ENCODE results near the gene SLC6A9.

Gene SLC6A9

DNA sequence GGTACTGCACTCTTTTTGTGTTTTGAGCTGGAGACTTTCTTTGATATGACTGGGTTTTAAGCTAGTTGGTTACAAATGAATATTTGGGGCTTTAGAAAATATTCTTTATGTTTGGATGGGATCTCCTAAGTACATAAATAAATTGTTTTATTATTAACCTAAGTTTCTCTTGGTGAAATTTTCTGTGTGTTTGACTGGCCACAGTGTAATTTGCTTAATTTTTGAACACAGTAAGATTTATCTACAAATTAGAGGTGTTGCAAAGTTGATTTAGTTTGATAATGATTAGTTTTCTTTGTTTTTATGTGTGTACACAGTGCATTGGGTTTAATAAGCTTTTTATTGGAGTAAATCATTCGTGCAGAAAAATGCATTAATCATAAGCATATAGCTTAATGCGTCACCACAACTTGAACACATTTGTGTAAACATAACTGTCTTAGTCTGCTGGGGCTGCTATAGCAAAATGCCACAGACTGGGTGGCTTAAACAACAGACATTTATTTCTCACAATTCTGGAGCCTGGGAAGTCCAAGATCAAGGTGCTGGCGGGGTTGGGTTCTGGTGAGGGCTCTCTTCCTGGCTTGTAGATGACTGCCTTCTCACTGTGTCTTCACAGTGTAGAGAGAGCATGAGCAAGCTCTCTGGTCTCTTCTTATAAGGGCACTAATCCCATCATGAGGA lies 17.4 kb upstream of the SLC6A9 start:
- TF ChIP-seq, protein P1, sequence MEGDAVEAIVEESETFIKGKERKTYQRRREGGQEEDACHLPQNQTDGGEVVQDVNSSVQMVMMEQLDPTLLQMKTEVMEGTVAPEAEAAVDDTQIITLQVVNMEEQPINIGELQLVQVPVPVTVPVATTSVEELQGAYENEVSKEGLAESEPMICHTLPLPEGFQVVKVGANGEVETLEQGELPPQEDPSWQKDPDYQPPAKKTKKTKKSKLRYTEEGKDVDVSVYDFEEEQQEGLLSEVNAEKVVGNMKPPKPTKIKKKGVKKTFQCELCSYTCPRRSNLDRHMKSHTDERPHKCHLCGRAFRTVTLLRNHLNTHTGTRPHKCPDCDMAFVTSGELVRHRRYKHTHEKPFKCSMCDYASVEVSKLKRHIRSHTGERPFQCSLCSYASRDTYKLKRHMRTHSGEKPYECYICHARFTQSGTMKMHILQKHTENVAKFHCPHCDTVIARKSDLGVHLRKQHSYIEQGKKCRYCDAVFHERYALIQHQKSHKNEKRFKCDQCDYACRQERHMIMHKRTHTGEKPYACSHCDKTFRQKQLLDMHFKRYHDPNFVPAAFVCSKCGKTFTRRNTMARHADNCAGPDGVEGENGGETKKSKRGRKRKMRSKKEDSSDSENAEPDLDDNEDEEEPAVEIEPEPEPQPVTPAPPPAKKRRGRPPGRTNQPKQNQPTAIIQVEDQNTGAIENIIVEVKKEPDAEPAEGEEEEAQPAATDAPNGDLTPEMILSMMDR (IDR thresholded peaks at IDR 0.05): no peak

DNA sequence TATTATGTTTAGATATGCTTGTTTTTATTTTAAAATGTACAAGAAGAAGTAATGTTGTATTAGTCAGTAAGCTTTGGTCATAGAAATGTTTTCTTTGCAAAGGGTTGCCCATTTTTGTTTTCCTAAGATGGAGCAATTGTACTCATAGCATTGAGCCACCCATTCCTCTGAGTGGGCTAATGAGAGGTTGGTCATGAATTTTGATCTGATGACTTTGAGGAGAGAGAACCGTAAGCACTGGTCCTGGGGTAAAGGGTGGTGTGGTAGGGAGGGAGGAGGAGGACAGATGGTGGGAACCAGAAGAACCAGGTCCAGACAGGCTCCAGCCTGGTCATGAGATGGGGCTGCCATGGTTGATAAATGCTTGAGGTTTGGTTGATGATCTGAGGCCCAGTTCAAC lies 15.9 kb upstream of the SLC6A9 start:
- TF ChIP-seq, protein P1 (IDR thresholded peaks at IDR 0.05): no peak

DNA sequence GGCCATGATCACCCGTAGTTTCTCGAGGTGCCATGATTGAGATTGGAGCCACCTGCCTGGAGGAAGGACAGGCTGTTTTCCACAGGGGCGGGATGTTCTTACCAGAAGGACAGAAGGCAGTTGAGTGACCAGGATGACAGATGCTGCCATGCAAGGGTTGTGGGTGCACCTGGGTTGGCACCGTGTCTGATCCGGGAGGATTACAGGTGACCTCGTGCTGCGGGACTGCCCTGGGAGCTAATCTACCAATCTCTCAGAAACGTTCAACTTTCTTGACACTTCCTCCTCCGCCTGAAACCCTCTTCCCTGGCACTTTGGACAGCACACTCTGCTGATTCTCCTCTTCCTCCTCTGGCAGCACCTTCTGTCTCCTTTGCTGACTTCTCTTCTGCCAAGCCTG lies 13.8 kb upstream of the SLC6A9 start:
- TF ChIP-seq, protein P1 (IDR thresholded peaks at IDR 0.05): no peak

DNA sequence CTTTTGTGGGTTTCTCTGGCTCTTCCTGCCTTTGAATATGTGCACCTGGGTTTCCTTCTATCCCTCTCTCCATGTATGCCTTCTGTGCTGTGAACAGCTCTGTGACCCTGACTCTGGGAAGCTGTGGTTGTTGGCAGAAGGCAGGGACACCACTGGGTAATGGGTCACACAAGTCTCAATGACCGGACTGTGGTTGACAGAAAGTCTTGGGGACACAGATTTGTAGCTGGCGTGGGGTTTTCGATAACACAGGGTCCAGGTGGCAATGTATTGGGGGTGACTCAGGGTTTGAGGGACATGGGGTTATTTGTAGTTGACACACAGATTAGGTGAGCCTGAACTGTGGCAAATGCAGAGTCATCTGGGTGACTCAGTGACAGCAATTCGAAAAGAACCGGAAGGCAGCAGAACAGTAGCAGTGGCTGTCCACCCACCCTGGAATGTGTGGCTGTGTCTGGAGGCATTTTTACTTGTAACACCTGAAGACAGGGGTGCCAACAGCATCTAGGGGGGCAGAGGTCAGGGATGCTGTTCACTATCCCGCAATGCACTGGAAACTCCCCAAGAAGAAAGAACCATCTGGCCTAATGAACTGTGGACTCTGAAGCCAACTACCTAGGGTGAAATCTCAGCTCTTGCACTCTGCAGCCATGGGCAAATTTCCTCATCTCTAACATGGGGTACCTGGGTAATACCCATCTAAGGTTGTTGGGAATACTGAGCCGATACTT lies 13.0 kb upstream of the SLC6A9 start:
- TF ChIP-seq, protein P1 (IDR thresholded peaks at IDR 0.05): no peak

DNA sequence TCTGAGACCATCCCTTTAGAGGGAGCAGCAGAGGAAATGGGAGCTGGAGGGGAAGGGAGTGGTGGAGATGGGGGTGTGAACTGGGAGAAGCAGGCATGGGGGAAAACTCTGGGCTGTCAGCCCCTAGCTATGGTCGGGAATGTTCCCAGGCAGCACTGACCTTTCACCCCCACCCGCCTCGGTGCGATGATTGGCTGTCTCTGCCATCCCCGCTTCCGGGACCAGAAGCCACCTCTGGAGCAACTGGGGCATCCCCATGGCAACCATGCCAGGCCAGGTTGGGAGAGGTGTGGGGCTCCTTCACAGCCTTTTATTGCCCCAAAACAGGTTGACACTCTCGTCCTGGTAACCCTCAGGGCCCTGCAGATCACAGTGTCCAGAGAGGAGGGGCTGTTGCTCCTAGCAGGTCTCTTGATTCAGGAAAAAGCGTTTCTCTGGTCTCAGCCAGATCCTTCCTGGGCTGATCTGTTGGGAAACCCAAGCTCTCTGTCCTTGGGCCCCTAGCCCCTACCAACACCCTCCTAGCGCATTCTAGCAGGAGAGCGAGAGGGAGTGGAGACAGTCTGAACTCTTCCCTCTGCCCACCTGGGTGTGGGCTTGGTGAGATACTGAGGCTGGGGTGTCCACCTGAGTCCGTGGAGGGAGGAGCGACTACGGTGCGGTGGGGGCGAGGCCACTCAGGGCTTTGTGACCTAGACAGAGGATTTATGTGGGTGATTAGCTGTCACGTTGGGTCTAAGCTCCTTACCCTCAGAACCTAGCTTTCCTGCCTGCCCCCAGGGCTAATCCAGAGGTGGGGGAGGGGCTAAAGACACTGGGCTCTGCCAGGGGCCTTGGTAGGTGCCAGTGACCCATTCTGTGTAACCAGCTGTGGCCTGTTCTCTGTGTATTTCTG lies 12.2 kb upstream of the SLC6A9 start:
- TF ChIP-seq, protein P1 (IDR thresholded peaks at IDR 0.05): no peak

DNA sequence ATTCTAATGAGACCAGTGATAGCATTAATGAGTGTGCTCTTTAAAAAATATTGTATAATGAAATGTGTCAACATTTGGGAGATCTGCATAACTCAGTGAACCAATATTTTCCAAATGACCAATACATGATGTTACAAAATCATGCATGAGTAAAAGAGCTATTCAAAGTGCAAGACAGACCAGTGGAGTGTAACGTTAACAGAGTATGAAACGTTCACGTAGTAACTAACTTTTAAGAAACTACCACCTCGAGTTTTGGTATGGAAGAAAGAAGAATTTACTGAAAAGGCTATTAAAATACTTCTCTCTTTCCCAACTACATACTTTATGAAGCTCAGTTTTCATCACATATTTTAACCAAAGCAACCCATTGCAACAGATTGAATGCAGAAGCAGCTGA lies 9.6 kb upstream of the SLC6A9 start:
- TF ChIP-seq, protein P1 (IDR thresholded peaks at IDR 0.05): no peak

DNA sequence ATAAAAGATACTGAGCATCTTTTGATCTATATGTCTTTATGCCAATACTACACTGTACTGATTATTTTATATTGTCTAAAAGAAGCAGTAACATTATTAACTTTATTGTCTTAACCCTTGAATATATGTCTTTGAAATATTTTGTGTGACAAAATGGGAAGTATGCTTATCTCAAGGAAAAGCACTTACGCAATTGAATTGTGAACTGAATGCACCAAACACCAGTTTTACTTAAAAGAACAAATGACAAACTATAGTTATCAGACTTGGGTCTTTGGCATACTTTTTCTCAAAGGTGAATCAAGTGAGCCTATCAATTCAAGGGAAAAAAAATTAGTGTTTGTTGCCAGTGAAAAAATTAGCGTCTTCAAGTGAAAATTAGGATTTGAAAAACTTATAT lies 9.2 kb upstream of the SLC6A9 start:
- TF ChIP-seq, protein P1 (IDR thresholded peaks at IDR 0.05): no peak
